Neural progenitor cell (in vitro differentiated cells): ENCODE data around the gene XCR1. TPM values are rescaled to one million over a fixed set of nuclear protein-coding genes. Genes with fewer than 3 reads are reported as not detected.

Experiments
- DNase-seq: peaks from one replicate; pipeline ENCODE4 v3.0.0-alpha.2; 2016; ENCODE audit warnings: low spot score
- H2AFZ ChIP-seq: fragments of 200-600 bp; sonication (generic); replicated peaks from 2 replicates; pipeline ENCODE4 v1.6.1; 2016; ENCODE audit warnings: antibody characterized with exemption
- H3F3A ChIP-seq: fragments of 200-600 bp; sonication (generic); 2 replicates; pipeline ENCODE4 v1.6.1; 2016; ENCODE audit warnings: antibody characterized with exemption, low read depth
- H3K27ac ChIP-seq: fragments of 200-600 bp; sonication (generic); 2 replicates; pipeline ENCODE4 v1.5.1; 2016; ENCODE audit warnings: mild to moderate bottlenecking
- H3K27me3 ChIP-seq: fragments of 200-600 bp; sonication (generic); 2 replicates; pipeline ENCODE4 v1.6.1; 2016; ENCODE audit warnings: mild to moderate bottlenecking, moderate library complexity
- H3K36me3 ChIP-seq: fragments of 200-600 bp; sonication (generic); 2 replicates; pipeline ENCODE4 v1.5.1; 2016
- H3K4me1 ChIP-seq: fragments of 200-600 bp; sonication (generic); 2 replicates; pipeline ENCODE4 v1.6.1; 2016; ENCODE audit warnings: mixed run types
- H3K4me2 ChIP-seq: fragments of 200-600 bp; sonication (generic); 2 replicates; pipeline ENCODE4 v1.6.1; 2016
- H3K4me3 ChIP-seq: fragments of 200-600 bp; sonication (generic); 2 replicates; pipeline ENCODE4 v1.5.1; 2016
- H3K79me2 ChIP-seq: fragments of 200-600 bp; sonication (generic); 2 replicates; pipeline ENCODE4 v1.6.1; 2016; ENCODE audit warnings: low read depth
- H3K9ac ChIP-seq: fragments of 200-600 bp; sonication (generic); 2 replicates; pipeline ENCODE4 v1.6.1; 2016
- H3K9me3 ChIP-seq: fragments of 200-600 bp; sonication (generic); 2 replicates; pipeline ENCODE4 v1.5.1; 2016; ENCODE audit warnings: low read depth
- H4K20me1 ChIP-seq: fragments of 200-600 bp; sonication (generic); 2 replicates; pipeline ENCODE4 v1.6.1; 2016; ENCODE audit warnings: low read depth
- H3K27ac Mint-ChIP-seq: 3 replicates; pipeline ENCODE4 v1.8.0; 2021; ENCODE audit warnings: mixed read lengths
- H3K27me3 Mint-ChIP-seq: 2 replicates; pipeline ENCODE4 v1.8.0; 2022; ENCODE audit warnings: low read depth, mild to moderate bottlenecking, inconsistent platforms, moderate library complexity, mixed read lengths; ENCODE audit not compliant: insufficient read depth
- H3K36me3 Mint-ChIP-seq: 3 replicates; pipeline ENCODE4 v1.8.0; 2021; ENCODE audit warnings: mixed read lengths
- H3K4me1 Mint-ChIP-seq: 3 replicates; pipeline ENCODE4 v1.8.0; 2021; ENCODE audit warnings: mixed read lengths
- H3K4me3 Mint-ChIP-seq: 3 replicates; pipeline ENCODE4 v1.8.0; 2021; ENCODE audit warnings: mild to moderate bottlenecking, moderate library complexity, mixed read lengths
- H3K9me3 Mint-ChIP-seq: 3 replicates; pipeline ENCODE4 v1.8.0; 2020; ENCODE audit warnings: mixed read lengths
- CTCF ChIP-seq: fragments of 200-600 bp; sonication (generic); IDR thresholded peaks from 2 replicates; pipeline ENCODE4 v1.5.1; 2017; ENCODE audit warnings: antibody characterized with exemption, mild to moderate bottlenecking
- EZH2 ChIP-seq: fragments of 200-600 bp; sonication (generic); IDR thresholded peaks from 2 replicates; pipeline ENCODE4 v1.6.1; 2017; ENCODE audit warnings: antibody characterized with exemption, mild to moderate bottlenecking, moderate library complexity
- EZH2phosphoT487 ChIP-seq: fragments of 200-600 bp; sonication (generic); IDR thresholded peaks from 2 replicates; pipeline ENCODE4 v1.6.1; 2017; ENCODE audit warnings: antibody characterized with exemption
- total RNA-seq: library from RNA; depleted of rRNA; stranded (reverse); fragments of >200 nt; gene quantifications from 2 replicates; pipeline ENCODE4 v1.2.3, GENCODE V29; 2015; ENCODE audit warnings: low replicate concordance

XCR1 gene
- total RNA-seq, 1 donor from 2014 or later, result not detected

GRCh38 chr3:45992133-45992729 is 35.1 kb downstream of the XCR1 start:
- H3K27ac ChIP-seq, result no peak overlapping the region
- no peaks in the 10 kb centered on the region for H3K36me3 ChIP-seq
- peaks cover 3% of the 10 kb centered on the region for H3K27me3 Mint-ChIP-seq
- H3K79me2 ChIP-seq, result peaks cover 31% of the 10 kb centered on the region
- TF ChIP-seq CTCF (no peak), EZH2phosphoT487 (no peak), EZH2 (no peak)
- peaks cover 11% of the 10 kb centered on the region for H3K27me3 ChIP-seq
- H3K36me3 Mint-ChIP-seq, result no peaks in the 10 kb centered on the region
- peaks cover 11% of the 10 kb centered on the region for H3K4me1 ChIP-seq
- H3K9me3 Mint-ChIP-seq, result no peaks in the 10 kb centered on the region
- peaks cover 16% of the 10 kb centered on the region for H3K4me1 Mint-ChIP-seq
- H3K4me2 ChIP-seq, result no peak overlapping the region
- no peak overlapping the region for H3K27ac Mint-ChIP-seq
- H3K9ac ChIP-seq, result no peak overlapping the region
- H3K4me3 Mint-ChIP-seq, result no peak overlapping the region
- no peaks in the 10 kb centered on the region for H3K9me3 ChIP-seq
- no peak overlapping the region for H3K4me3 ChIP-seq
- peaks cover 49% of the 10 kb centered on the region for H4K20me1 ChIP-seq
- no peak overlapping the region for H2AFZ ChIP-seq
- DNase-seq, result no peak
- no peaks in the 10 kb centered on the region for H3F3A ChIP-seq

GRCh38 chr3:45991341-45991740 is 35.9 kb downstream of the XCR1 start:
- no peak for DNase-seq
- H3K79me2 ChIP-seq, result peaks cover 31% of the 10 kb centered on the region
- H3K9ac ChIP-seq, result no peak overlapping the region
- Mint-ChIP-seq H3K4me3 (no peak overlapping the region), H3K27me3 (peaks cover 3% of the 10 kb centered on the region), H3K4me1 (peaks cover 17% of the 10 kb centered on the region), H3K27ac (peak overlapping the region; percentile 74), H3K36me3 (no peaks in the 10 kb centered on the region), H3K9me3 (no peaks in the 10 kb centered on the region)
- no peaks in the 10 kb centered on the region for H3K9me3 ChIP-seq
- peaks cover 52% of the 10 kb centered on the region for H4K20me1 ChIP-seq
- TF ChIP-seq EZH2 (no peak), EZH2phosphoT487 (no peak), CTCF (no peak)
- no peak overlapping the region for H2AFZ ChIP-seq
- H3K27me3 ChIP-seq, result peaks cover 4% of the 10 kb centered on the region
- no peak overlapping the region for H3K4me3 ChIP-seq
- no peak overlapping the region for H3K27ac ChIP-seq
- no peak overlapping the region for H3K4me2 ChIP-seq
- H3K36me3 ChIP-seq, result no peaks in the 10 kb centered on the region
- H3F3A ChIP-seq, result no peaks in the 10 kb centered on the region
- peaks cover 11% of the 10 kb centered on the region for H3K4me1 ChIP-seq

- H3K4me3 ChIP-seq, result no peak overlapping the region
- DNase-seq, result no peak
- no peaks in the 10 kb centered on the region for H3K36me3 Mint-ChIP-seq
- H3K4me2 ChIP-seq, result no peak overlapping the region
- no peak overlapping the region for H3K27ac ChIP-seq
- no peaks in the 10 kb centered on the region for H3F3A ChIP-seq
- peak overlapping the region; percentile 12 for H3K27ac Mint-ChIP-seq
- H3K9ac ChIP-seq, result no peak overlapping the region
- no peaks in the 10 kb centered on the region for H3K9me3 ChIP-seq
- H3K4me1 Mint-ChIP-seq, result peaks cover 15% of the 10 kb centered on the region
- no peaks in the 10 kb centered on the region for H3K27me3 ChIP-seq
- H3K79me2 ChIP-seq, result peaks cover 31% of the 10 kb centered on the region
- no peak for TF ChIP-seq CTCF
- TF ChIP-seq EZH2phosphoT487, result no peak
- no peak for TF ChIP-seq EZH2
- H3K27me3 Mint-ChIP-seq, result peaks cover 3% of the 10 kb centered on the region
- no peak overlapping the region for H3K4me3 Mint-ChIP-seq
- H2AFZ ChIP-seq, result no peak overlapping the region
- no peaks in the 10 kb centered on the region for H3K9me3 Mint-ChIP-seq
- peaks cover 11% of the 10 kb centered on the region for H3K4me1 ChIP-seq
- no peaks in the 10 kb centered on the region for H3K36me3 ChIP-seq
- H4K20me1 ChIP-seq, result peaks cover 60% of the 10 kb centered on the region
Observed at GRCh38 chr3:45990181-45990580, 37.1 kb downstream of the XCR1 start.
